Neural progenitor cell (in vitro differentiated cells): ENCODE results near the gene IFITM10.

Source experiments
- CTCF ChIP-seq: fragments of 200-600 bp; sonication (generic); IDR thresholded peaks from 2 replicates; pipeline ENCODE4 v1.5.1; 2017; ENCODE audit warnings: antibody characterized with exemption, mild to moderate bottlenecking
- EZH2 ChIP-seq: fragments of 200-600 bp; sonication (generic); IDR thresholded peaks from 2 replicates; pipeline ENCODE4 v1.6.1; 2017; ENCODE audit warnings: antibody characterized with exemption, mild to moderate bottlenecking, moderate library complexity
- EZH2phosphoT487 ChIP-seq: fragments of 200-600 bp; sonication (generic); IDR thresholded peaks from 2 replicates; pipeline ENCODE4 v1.6.1; 2017; ENCODE audit warnings: antibody characterized with exemption

- TF ChIP-seq EZH2phosphoT487: no peak
- no peak for TF ChIP-seq CTCF
- TF ChIP-seq EZH2: no peak
Observed at GRCh38 chr11:1707751-1708150, 42.6 kb downstream of the IFITM10 start.
